Measurements from ENCODE around the gene TIAM2.
"Not testable (repeated sequence)": the region's sequence is repeated elsewhere in the genome, so short reads cannot be mapped to it uniquely, and the experiment has no call there.

Gene TIAM2

DNA sequence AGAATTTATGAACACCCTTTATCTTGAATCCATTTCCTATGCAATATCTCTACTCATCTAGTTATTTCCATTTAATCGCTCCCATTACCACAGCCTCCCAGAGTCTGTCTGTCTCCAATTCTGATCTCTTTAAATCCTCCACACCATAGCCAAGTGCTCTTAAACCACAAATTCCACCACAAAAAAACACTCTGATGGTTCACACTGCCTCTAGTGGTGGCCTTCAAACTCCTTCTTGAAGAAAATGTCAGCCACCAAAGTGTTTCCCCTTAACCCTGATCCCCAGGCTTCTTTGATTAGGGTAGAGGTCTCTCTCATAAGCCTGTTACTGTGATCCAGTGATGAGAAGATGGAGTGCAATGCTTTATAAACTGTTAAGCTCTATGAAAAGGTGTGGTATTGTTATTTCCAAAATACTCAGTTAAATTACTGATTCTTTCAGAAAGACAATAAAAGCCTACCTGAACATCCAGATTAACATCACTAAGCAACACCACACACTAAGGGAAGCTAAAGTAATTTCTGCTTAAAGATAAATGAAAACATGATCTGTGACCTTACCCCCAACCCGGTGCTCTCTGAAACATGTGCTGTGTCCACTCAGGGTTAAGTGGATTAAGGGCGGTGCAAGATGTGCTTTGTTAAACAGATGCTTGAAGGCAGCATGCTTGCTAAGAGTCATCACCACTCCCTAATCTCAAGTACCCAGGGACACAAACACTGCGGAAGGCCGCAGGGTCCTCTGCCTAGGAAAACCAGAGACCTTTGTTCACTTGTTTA is 273.2 kb downstream of the TIAM2 start:
- not testable (repeated sequence) for DNase-seq

DNA sequence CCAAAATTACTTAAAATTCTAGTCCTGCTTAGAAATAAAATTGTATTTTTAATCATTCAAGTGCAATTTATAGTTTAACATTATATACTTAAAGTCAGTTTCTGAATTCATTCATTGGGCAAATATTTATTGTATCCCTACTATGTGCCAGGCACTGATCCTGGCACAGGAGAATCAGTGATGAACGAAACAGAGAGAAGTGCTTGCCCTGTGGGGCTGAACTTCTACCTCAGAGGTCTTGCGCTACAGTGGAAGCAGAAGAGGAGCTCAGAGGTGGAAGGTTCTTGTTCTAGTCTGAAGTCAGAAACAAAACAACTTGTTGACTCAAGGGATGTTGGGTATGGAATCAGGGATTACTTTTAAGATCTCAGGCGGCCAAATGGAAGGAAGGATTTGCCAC is 274.6 kb downstream of the TIAM2 start:
- no peak for DNase-seq

GRCh38 chr6:155270561-155271091 is 275.5 kb downstream of the TIAM2 start:
- no peak for DNase-seq

DNA sequence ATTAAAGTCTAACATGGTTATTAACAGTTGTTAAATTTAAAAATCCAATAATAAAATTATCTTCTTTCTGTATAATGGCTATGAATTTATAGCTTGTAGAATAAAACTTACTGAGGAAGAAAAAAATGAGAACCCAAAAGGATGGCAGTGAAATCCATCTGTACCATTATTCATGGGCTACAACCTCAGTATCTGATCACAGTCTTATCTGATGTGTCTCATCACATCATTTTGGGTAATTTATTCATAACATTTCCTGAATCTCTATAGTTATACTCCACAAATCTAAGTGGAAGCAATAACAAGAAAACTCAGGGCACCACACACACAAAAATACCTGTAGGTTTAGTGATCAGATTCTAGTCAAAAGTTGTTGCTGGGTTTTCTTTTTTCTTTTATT is 276.0 kb downstream of the TIAM2 start:
- no peak for DNase-seq

- DNase-seq: no peak
Observed at GRCh38 chr6:155272353-155273232, 277.5 kb downstream of the TIAM2 start.

DNA sequence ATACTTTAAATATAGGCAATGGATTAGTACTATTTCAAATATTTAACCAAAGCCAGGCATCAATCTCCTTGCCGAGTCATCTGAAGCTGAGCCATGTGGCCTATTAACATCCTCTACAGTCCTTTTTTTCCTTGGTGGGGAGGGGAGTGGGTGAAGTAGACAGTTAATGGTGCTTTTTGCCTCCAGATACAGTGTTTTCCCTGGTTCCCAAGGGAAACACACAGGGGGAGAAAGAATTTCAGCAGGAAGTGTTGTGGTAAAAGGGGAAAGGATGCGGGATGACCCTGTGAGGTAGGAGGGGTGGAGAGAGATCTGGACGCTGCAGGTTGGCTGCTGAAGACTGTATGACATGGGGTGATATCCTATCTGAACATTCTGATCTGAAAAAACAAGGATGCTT is 278.3 kb downstream of the TIAM2 start:
- no peak for DNase-seq

- no peak for DNase-seq
Observed at GRCh38 chr6:155274106-155274505, 279.0 kb downstream of the TIAM2 start.

DNA sequence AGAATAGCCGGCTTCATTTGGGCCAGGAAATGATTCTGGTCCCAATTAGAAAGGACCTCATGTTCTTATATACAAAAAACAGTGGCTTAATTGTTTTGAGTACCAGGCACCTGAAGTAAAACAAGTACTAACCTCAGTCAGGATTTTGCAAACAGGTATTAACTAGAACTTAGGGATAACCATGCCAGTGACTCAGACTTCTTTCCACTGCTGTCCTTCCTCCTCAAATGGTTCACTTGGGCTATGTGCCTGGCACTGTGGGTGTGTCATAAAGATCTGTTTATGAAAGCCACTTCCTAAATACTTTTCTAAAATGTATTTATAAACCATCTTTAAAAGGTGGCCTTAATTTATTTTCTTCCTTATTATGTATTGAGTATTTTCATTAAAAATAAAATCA is 279.4 kb downstream of the TIAM2 start:
- no peak for DNase-seq

GRCh38 chr6:155275808-155276480 is 280.8 kb downstream of the TIAM2 start:
- DNase-seq: no peak

DNA sequence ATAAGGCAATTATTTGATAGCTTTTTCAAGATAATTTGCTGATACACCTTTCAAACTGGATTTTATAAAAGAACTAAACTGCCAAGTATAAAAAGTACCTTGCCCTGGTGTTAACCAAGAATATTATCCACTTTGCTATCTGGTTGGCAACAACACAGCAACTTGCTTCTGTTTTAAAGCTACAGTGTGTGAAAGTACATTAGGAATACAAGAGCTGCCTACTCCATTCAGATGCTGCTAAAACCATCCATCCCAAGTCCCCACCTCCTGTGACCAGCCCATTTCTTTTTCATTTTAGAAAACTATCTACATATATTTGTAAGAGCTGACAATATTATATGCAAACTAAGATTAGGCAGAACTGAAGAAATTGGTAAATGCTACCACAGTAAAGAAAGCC is 281.5 kb downstream of the TIAM2 start:
- no peak for DNase-seq

DNA sequence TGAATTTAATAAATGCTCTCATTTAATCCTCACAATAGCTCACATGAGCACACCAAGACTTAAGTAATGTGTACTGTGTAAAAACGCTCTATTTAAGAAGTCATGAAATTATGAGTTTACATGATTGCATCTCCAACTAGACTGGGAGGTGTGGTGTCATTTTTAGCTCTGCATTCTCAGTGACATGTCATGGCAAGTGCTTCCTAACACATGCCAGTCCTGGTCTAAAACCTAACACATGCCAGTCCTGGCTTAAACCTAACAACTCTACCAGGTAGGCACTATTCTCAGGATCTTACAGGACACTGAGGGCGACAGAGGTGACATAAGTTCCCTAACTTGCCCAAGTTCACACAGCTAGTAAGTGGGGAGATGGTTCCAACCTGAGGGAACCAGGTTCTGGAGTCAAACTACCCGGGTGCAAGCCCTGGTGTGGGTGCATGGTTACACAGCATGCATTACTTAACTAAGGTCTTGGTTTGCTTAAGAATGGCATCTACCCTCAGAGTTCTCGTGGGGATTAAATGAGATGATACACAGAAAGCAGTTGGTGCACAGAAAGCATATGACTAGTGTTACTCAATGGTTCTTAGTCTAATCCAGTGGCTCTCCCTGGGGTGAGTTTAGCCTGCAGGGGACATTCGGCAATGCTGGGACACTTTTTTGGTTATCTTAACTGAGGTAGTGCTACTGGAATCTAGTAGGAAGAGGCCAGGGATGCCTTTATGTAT is 283.4 kb downstream of the TIAM2 start:
- no peak for DNase-seq

DNA sequence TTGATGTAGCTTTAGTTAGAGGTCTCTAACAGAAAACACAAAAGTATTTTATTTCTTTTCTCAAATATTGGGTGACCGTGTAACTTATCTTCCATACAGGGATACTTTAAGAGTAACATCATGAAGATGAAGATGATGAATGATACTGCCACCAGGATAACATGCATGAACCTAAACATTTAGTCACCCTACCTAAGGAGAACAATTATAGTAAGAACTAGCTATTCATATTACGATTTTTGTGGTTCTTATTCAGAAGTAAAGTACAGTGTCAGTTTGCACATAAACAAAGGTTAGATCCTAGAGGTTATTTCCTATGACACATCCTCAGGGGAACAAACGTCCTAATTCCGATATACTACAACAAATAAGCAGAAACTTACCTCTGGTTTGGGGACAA is 289.7 kb downstream of the TIAM2 start:
- DNase-seq: no peak

- DNase-seq: no peak
Observed at GRCh38 chr6:155287762-155288161, 292.6 kb downstream of the TIAM2 start.

- DNase-seq: no peak
Observed at GRCh38 chr6:155290491-155290890, 295.4 kb downstream of the TIAM2 start.

DNA sequence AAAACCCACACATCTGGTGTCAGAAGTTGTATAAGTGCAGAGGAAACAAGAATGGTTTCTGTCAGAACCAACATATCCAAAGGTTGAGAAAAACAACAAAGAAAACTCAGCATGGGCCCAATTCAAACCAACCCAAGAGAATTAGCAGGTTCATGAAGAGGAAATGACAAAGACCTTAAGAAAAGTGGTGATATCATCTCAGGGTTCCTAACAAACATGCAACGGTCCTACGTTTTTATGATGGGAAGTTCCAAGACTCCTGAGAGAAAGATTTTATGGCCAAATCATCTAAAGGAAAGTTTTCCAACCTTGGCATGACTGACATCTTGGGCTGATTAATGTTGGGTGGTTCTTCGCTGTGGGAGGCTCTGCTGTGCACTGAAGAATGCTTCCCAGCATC is 296.2 kb downstream of the TIAM2 start:
- no peak for DNase-seq

DNA sequence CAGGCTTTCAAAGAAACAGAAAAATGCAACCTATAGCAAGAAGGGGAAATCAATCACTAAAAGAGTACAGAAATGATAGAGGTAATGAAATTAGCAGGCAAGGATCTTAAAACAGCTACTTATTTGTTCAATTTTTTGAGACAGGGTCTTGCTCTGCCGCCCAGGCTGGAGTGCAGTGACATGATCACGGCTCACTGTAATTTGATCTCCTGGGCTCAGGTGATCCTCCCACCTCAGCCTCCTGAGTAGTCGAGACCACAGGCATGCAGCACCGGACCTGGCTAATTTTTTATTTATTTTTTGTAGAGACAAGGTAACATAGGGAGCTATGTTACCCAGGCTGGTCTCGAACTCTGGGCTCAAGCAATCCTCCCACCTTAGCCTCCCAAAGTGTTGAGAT is 297.6 kb downstream of the TIAM2 start:
- DNase-seq: no peak

DNA sequence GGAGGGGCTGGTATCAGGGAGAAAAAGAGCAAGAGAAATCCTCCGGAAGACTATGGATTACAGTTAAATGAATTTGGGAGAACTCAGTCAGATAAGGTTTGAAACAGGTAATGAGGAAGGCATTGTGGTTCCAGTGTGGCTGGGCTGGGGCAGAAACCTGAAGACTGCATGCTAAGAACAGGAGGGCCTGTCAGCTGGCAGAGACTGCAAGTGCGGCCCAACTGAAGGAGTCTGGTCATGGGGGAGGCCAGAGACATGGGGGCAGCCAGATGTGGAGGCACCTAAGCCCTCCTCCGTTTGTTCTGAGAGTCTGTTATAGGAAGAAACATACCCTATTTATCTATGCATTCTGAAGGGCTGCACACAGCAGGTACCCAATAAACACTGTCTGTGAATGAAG is 302.6 kb downstream of the TIAM2 start:
- DNase-seq: no peak

GRCh38 chr6:155301867-155302266 is 306.8 kb downstream of the TIAM2 start:
- no peak for DNase-seq

GRCh38 chr6:155303361-155303870 is 308.3 kb downstream of the TIAM2 start:
- no peak for DNase-seq

DNA sequence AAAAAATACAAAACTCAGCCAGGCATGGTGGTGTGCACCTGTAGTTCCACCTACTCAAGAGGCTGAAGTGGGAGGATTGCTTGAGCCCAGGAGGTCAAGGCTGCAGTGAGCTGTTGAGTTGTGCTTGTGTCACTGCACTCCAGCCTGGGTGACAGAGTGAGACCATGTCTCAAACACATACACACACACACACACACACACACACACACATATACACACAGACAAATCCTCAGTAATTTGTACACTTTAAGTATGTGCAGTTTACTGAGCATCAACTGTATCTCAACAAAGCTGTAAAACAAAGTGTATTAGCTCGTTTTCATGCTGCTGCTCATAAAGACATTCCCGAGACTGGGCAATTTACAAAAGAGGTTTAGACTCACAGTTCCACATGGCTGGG is 311.8 kb downstream of the TIAM2 start:
- DNase-seq: no peak

Measured in activated naive CD4-positive, alpha-beta T cell (primary cell).